NCI-H2196 (cell line): Measurements from ENCODE around the gene ODC1.
"Not testable (repeated sequence)": the region's sequence is repeated elsewhere in the genome, so short reads cannot be mapped to it uniquely, and the experiment has no call there.

Experiments used
- DNase-seq: peaks from one replicate; lab custom pipeline; 2025; ENCODE audit not compliant: unreplicated experiment; lab: John Stamatoyannopoulos, UW

The ODC1 gene

GRCh38 chr2:10447895-10448575 lies at the start of gene ODC1:
Gene ODC1 (minus strand): TSS chr2:10448327. CDS start chr2:10445032, 3,295 bp downstream.
- DNase-seq, result peak; percentile 99

GRCh38 chr2:10497797-10498251 lies 49.7 kb upstream of the ODC1 start:
- peak; percentile 30 for DNase-seq

- no peak for DNase-seq
Measured at GRCh38 chr2:10495988-10496313, 47.8 kb upstream of the ODC1 start.

- DNase-seq, result peak; percentile 7
Measured at GRCh38 chr2:10495311-10495987, 47.3 kb upstream of the ODC1 start.

- DNase-seq, result no peak
Measured at GRCh38 chr2:10494351-10495066, 46.4 kb upstream of the ODC1 start.

- peak; percentile 16 for DNase-seq
Measured at GRCh38 chr2:10493634-10494281, 45.6 kb upstream of the ODC1 start.

GRCh38 chr2:10493075-10493633 lies 45.0 kb upstream of the ODC1 start:
- DNase-seq, result no peak

GRCh38 chr2:10490806-10491291 lies 42.7 kb upstream of the ODC1 start:
- no peak for DNase-seq

GRCh38 chr2:10489842-10490555 lies 41.9 kb upstream of the ODC1 start:
- DNase-seq, result no peak

- DNase-seq, result not testable (repeated sequence)
Measured at GRCh38 chr2:10488142-10488541, 40.0 kb upstream of the ODC1 start.

GRCh38 chr2:10487741-10488104 lies 39.6 kb upstream of the ODC1 start:
- not testable (repeated sequence) for DNase-seq

- peak; percentile 28 for DNase-seq
Measured at GRCh38 chr2:10487081-10487740, 39.1 kb upstream of the ODC1 start.

GRCh38 chr2:10486601-10487079 lies 38.5 kb upstream of the ODC1 start:
- no peak for DNase-seq

- no peak for DNase-seq
Measured at GRCh38 chr2:10486091-10486490, 38.0 kb upstream of the ODC1 start.

GRCh38 chr2:10482913-10483312 lies 34.8 kb upstream of the ODC1 start:
- DNase-seq, result no peak

GRCh38 chr2:10482460-10482859 lies 34.3 kb upstream of the ODC1 start:
- no peak for DNase-seq

GRCh38 chr2:10481666-10482157 lies 33.6 kb upstream of the ODC1 start:
- no peak for DNase-seq

GRCh38 chr2:10481055-10481665 lies 33.0 kb upstream of the ODC1 start:
- DNase-seq, result no peak

GRCh38 chr2:10480359-10480949 lies 32.3 kb upstream of the ODC1 start:
- DNase-seq, result no peak
